Measurements from ENCODE around the gene MAGI2. TPM values are rescaled to one million over a fixed set of nuclear protein-coding genes. Genes with fewer than 3 reads are reported as not detected.

MAGI2 gene
- total RNA-seq, 1 donor from 2014 or later = 10.7 TPM

DNA sequence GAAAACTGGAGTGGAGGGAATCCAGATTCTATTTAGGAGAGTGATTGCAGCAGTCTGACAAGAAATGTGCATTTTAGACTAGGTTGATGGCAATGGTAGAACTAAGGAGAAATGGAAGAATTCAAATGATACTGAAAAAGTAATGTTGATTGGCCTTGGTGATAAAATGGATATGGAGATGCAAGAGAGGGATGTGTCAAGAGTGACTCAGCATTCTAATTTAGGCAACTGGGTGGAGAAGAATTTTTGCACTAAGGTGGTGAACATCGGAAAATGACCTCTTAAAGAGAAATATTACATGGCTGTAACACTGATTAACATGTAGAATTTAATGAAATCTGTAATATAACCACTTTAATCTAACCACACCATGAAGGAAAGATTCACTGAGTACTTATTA lies 848.3 kb downstream of the MAGI2 start:
- no peaks in the 10 kb centered on the region for H3K36me3 Mint-ChIP-seq (ENCODE audit: unreplicated experiment)
- no peak for DNase-seq (ENCODE audit: extremely low spot score, unreplicated experiment)

DNA sequence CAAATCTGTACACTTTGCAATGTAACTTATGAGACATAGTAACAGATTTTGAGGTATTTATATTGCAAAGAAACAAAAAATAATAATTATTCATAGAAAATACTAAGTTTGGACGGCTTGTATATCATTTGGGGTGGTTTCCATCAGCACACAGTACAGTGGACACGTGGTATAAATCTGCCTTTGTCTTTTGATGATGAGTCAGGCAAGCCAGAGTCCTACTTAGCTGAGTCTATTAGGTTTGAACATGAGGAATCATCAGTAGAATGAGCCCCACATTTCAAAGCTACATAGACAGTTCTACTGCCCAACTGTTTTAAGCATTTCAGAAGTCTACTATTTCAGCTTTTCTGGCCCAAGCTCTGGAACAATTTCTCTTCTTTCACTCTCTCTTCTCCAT lies 851.7 kb downstream of the MAGI2 start:
- Mint-ChIP-seq H3K27me3 (ENCODE audit: unreplicated experiment) (no peaks in the 10 kb centered on the region), H3K36me3 (ENCODE audit: unreplicated experiment) (no peaks in the 10 kb centered on the region), H3K27ac (ENCODE audit: unreplicated experiment) (no peak overlapping the region), H3K4me1 (ENCODE audit: unreplicated experiment) (no peaks in the 10 kb centered on the region), H3K4me3 (ENCODE audit: unreplicated experiment) (no peak overlapping the region), H3K9me3 (ENCODE audit: unreplicated experiment) (no peaks in the 10 kb centered on the region)
- TF ChIP-seq, protein P1, sequence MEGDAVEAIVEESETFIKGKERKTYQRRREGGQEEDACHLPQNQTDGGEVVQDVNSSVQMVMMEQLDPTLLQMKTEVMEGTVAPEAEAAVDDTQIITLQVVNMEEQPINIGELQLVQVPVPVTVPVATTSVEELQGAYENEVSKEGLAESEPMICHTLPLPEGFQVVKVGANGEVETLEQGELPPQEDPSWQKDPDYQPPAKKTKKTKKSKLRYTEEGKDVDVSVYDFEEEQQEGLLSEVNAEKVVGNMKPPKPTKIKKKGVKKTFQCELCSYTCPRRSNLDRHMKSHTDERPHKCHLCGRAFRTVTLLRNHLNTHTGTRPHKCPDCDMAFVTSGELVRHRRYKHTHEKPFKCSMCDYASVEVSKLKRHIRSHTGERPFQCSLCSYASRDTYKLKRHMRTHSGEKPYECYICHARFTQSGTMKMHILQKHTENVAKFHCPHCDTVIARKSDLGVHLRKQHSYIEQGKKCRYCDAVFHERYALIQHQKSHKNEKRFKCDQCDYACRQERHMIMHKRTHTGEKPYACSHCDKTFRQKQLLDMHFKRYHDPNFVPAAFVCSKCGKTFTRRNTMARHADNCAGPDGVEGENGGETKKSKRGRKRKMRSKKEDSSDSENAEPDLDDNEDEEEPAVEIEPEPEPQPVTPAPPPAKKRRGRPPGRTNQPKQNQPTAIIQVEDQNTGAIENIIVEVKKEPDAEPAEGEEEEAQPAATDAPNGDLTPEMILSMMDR (IDR thresholded peaks at IDR 0.05) = no peak
- no peak for DNase-seq (ENCODE audit: extremely low spot score, unreplicated experiment)

More for the DNA sequence above, 848.3 kb downstream of the MAGI2 start:
- Mint-ChIP-seq H3K27ac (ENCODE audit: unreplicated experiment) (no peak overlapping the region), H3K9me3 (ENCODE audit: unreplicated experiment) (no peaks in the 10 kb centered on the region), H3K4me3 (ENCODE audit: unreplicated experiment) (no peak overlapping the region), H3K4me1 (ENCODE audit: unreplicated experiment) (no peaks in the 10 kb centered on the region), H3K27me3 (ENCODE audit: unreplicated experiment) (no peaks in the 10 kb centered on the region)
- TF ChIP-seq, protein P1 (IDR thresholded peaks at IDR 0.05) = no peak

DNA sequence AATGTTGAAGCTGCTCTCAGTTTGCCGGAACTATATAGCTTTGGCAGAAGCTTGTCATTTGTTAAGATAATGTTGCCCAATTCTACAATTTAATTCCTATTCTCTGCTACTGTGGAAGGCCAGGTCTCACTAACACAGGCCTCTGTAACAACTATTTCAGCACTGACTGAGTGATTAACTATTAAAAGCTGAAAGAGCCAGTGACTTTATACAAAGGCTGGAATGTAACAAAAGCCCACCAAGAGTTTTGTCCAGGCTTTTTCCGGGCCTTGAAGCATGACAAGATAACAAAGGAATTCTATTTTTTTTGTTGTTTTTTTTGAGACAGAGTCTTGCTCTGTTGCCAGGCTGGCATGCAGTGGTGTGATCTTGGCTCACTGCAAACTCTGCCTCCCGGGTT lies 859.3 kb downstream of the MAGI2 start:
- Mint-ChIP-seq H3K36me3 (ENCODE audit: unreplicated experiment) (no peaks in the 10 kb centered on the region), H3K9me3 (ENCODE audit: unreplicated experiment) (no peaks in the 10 kb centered on the region), H3K4me1 (ENCODE audit: unreplicated experiment) (no peaks in the 10 kb centered on the region), H3K4me3 (ENCODE audit: unreplicated experiment) (no peak overlapping the region), H3K27ac (ENCODE audit: unreplicated experiment) (no peak overlapping the region), H3K27me3 (ENCODE audit: unreplicated experiment) (no peaks in the 10 kb centered on the region)
- no peak for DNase-seq (ENCODE audit: extremely low spot score, unreplicated experiment)
- TF ChIP-seq, protein P1 (IDR thresholded peaks at IDR 0.05) = no peak

DNA sequence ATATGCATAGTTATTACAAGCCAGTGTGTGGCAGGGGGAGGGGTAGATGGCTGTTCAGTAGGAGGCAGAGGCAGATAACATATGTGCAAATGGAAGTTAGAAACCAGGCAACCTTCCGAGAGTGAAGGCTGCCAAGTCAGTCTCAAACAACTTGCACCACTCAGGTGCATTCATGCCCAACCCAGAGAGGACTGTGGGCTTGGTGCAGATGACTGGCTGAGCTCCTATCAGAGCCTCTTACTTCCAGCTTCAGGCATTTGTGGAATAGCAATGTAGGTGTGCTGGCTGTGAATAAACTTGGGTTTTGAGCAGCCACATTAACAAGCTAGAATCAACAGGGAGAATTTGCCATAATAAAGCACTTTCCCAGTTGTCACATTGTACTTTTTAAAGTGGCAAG lies 865.1 kb downstream of the MAGI2 start:
- H3K9me3 Mint-ChIP-seq (ENCODE audit: unreplicated experiment) = no peaks in the 10 kb centered on the region
- TF ChIP-seq, protein P1 (IDR thresholded peaks at IDR 0.05) = no peak
- H3K27me3 Mint-ChIP-seq (ENCODE audit: unreplicated experiment) = peaks cover 3% of the 10 kb centered on the region
- H3K36me3 Mint-ChIP-seq (ENCODE audit: unreplicated experiment) = no peaks in the 10 kb centered on the region
- H3K27ac Mint-ChIP-seq (ENCODE audit: unreplicated experiment) = no peak overlapping the region
- DNase-seq (ENCODE audit: extremely low spot score, unreplicated experiment) = no peak
- no peak overlapping the region for H3K4me3 Mint-ChIP-seq (ENCODE audit: unreplicated experiment)
- no peaks in the 10 kb centered on the region for H3K4me1 Mint-ChIP-seq (ENCODE audit: unreplicated experiment)

DNA sequence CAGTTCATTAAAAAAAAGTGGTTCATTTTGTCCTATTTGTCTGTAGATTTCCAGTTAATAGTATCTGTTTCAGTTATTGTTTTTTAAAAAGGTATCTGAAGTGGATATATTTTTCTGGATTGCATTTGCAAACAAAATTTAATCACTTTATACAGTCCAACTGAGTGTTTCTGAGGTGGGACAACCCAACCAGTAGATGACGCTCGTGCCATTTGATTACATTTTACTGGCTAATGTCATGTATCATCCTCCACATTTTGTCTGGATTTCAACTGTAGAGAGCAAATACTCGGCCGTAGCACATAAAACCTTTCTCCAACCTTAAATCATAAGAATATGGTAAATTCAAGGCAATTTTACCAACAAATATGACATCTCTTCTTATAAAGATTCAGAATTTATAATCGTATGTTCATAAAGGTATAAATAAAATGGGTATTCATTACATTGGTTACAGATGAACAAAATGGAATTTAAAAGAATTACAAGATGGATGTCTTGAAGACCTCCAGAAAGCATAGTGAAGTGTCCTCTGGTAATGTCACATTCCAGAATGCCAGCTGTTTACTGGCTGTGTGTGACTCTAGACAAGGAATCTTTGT lies 865.9 kb downstream of the MAGI2 start:
- Mint-ChIP-seq H3K4me3 (ENCODE audit: unreplicated experiment) (no peak overlapping the region), H3K27ac (ENCODE audit: unreplicated experiment) (no peak overlapping the region), H3K27me3 (ENCODE audit: unreplicated experiment) (peaks cover 3% of the 10 kb centered on the region), H3K36me3 (ENCODE audit: unreplicated experiment) (no peaks in the 10 kb centered on the region), H3K4me1 (ENCODE audit: unreplicated experiment) (no peaks in the 10 kb centered on the region), H3K9me3 (ENCODE audit: unreplicated experiment) (no peaks in the 10 kb centered on the region)
- DNase-seq (ENCODE audit: extremely low spot score, unreplicated experiment) = no peak
- TF ChIP-seq, protein P1 (IDR thresholded peaks at IDR 0.05) = peak; percentile 14

Data from osteocyte (in vitro differentiated cells).